Peyer's patch (tissue), 4 donors: ENCODE measurements around the gene TMEM123.

ENCODE experiments used
- POLR2A ChIP-seq, 2 donors: fragments of 450-650 bp; IDR thresholded peaks; one replicate each; pipeline ENCODE4 v1.5.1; 2017; ENCODE audit warnings: antibody characterized with exemption in 2 of 2, mild to moderate bottlenecking in 2 of 2, moderate library complexity in 2 of 2
- TF ChIP-seq, protein P1 (sequence below), 6 experiments: fragments of 450-650 bp in 4 of 6; fragments of 200-600 bp in 2 of 6; sonication (generic) in 1 of 6; IDR thresholded peaks; one replicate each; pipeline ENCODE4 v1.5.1; 2017 to 2019; ENCODE audit warnings: antibody characterized with exemption in 6 of 6, mild to moderate bottlenecking in 3 of 6, moderate library complexity in 1 of 6

DNA sequence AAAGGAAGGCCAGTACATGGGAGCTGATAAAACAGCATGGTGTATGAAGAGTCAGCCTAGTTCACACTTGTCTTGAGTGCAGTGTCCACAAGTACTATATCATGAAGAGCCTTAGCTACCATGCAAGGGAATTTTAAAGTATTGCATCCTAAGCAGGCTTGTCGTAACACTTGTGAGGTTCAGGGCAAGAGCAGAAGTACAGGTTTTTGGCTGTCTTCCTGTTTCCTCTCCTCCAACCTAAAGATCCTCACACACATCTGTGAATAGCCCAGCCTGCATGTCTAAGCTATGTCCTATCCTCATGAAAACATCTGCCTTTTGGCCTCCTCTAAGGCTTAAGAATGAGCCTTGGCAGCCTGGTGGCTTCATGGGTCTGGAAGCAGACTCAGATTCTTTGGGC lies 34.6 kb upstream of the TMEM123 start:
- TF ChIP-seq, protein P1, sequence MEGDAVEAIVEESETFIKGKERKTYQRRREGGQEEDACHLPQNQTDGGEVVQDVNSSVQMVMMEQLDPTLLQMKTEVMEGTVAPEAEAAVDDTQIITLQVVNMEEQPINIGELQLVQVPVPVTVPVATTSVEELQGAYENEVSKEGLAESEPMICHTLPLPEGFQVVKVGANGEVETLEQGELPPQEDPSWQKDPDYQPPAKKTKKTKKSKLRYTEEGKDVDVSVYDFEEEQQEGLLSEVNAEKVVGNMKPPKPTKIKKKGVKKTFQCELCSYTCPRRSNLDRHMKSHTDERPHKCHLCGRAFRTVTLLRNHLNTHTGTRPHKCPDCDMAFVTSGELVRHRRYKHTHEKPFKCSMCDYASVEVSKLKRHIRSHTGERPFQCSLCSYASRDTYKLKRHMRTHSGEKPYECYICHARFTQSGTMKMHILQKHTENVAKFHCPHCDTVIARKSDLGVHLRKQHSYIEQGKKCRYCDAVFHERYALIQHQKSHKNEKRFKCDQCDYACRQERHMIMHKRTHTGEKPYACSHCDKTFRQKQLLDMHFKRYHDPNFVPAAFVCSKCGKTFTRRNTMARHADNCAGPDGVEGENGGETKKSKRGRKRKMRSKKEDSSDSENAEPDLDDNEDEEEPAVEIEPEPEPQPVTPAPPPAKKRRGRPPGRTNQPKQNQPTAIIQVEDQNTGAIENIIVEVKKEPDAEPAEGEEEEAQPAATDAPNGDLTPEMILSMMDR (IDR thresholded peaks at IDR 0.05), result no peak
- no peak for TF ChIP-seq POLR2A (IDR thresholded peaks at IDR 0.05)
